ENCODE measurements around the gene ASIC2. TPM values are rescaled to one million over a fixed set of nuclear protein-coding genes. Genes with fewer than 3 reads are reported as not detected.

ASIC2 gene
- total and polyA plus RNA-seq, 2 donors from 2014 or later, result 0.60 to 2.9 TPM

GRCh38 chr17:33038740-33039139 lies 254.4 kb downstream of the ASIC2 start:
- intact Hi-C loops (cut with DNase I), result no loop called here
- Histone ChIP-seq H3K4me3 (ENCODE audit: low read length in 3 of 3) (no peak overlapping the region), H3K27ac (ENCODE audit: low read depth in 2 of 2, low read length in 2 of 2) (no peak overlapping the region), H3K4me1 (ENCODE audit: control insufficient read depth in 2 of 3, insufficient read depth in 2 of 3, low read depth in 1 of 3, low read length in 3 of 3) (peaks cover 0 to 3% (median 0%) of the 10 kb centered on the region in 3 donors), H3K9ac (ENCODE audit: low read length in 3 of 3) (no peak overlapping the region), H3K27me3 (ENCODE audit: control insufficient read depth, insufficient read depth, low read length) (no peaks in the 10 kb centered on the region), H3K9me3 (ENCODE audit: control insufficient read depth in 2 of 3, insufficient read depth in 1 of 3, low read length in 3 of 3) (no peaks in the 10 kb centered on the region), H3K36me3 (ENCODE audit: control insufficient read depth in 2 of 3, insufficient read depth in 3 of 3, low read length in 3 of 3) (no peaks in the 10 kb centered on the region)
- no peak for FAIRE-seq
- peak; percentile 52 for TF ChIP-seq CTCF (IDR thresholded peaks at IDR 0.05; ENCODE audit: borderline replicate concordance, extremely low read depth, insufficient read depth)
- DNase-seq, result peak in 4 of 5 donors; percentile 63 to 76 (median 73)

DNA sequence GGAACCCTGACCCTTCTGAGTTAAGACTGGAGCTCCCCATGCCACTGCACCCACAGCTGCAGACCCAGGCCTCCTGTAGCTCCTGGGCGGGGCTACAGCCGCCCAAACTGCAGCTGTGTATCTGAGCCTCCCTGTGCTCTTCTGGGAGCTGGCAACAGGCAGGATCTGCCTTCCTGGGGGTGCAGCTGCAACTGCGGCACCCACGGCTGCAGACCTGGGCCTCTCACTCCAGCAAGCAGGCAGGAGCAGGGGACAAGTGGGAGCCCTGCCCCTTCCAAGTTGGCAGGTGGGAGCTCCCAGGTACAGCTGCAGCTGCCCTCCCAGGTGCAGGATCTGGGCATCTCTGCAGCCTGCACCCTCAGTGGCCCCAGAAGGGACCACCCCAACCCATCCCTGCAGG lies 259.9 kb downstream of the ASIC2 start:
- no peak overlapping the region for H3K27ac ChIP-seq (ENCODE audit: low read depth in 2 of 2, low read length in 2 of 2)
- H3K36me3 ChIP-seq (ENCODE audit: control insufficient read depth in 2 of 3, insufficient read depth in 3 of 3, low read length in 3 of 3), result no peaks in the 10 kb centered on the region
- FAIRE-seq (no peak), DNase-seq (no peak)
- H3K4me3 ChIP-seq (ENCODE audit: low read length in 3 of 3), result no peak overlapping the region
- intact Hi-C loops (cut with DNase I), result no loop called here
- H3K9ac ChIP-seq (ENCODE audit: low read length in 3 of 3), result no peak overlapping the region
- H3K9me3 ChIP-seq (ENCODE audit: control insufficient read depth in 2 of 3, insufficient read depth in 1 of 3, low read length in 3 of 3), result no peaks in the 10 kb centered on the region
- no peak for TF ChIP-seq CTCF (IDR thresholded peaks at IDR 0.05; ENCODE audit: borderline replicate concordance, extremely low read depth, insufficient read depth)
- H3K27me3 ChIP-seq (ENCODE audit: control insufficient read depth, insufficient read depth, low read length), result no peaks in the 10 kb centered on the region
- no peaks in the 10 kb centered on the region for H3K4me1 ChIP-seq (ENCODE audit: control insufficient read depth in 2 of 3, insufficient read depth in 2 of 3, low read depth in 1 of 3, low read length in 3 of 3)

DNA sequence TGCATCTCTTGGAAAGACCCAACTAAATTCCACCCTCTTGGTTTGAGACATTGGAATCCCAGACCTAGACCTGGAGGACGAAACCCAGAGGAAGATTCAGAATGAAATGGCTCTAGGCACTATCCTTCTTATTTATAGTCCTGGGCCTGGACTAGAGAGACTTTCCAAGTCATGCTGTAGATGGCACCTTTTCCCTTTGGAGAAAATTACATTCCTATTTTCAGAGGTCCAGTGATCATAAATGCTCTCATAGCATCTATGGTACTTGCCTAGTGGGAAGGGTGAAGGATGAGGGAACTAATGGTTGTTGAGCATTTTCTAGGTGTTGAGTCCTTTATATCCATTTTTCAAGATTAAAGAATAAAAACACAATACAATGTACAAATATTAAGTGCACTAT lies 264.3 kb downstream of the ASIC2 start:
- no peak for TF ChIP-seq CTCF (IDR thresholded peaks at IDR 0.05; ENCODE audit: borderline replicate concordance, extremely low read depth, insufficient read depth)
- H3K4me3 ChIP-seq (ENCODE audit: low read length in 3 of 3), result no peak overlapping the region
- no peaks in the 10 kb centered on the region for H3K9me3 ChIP-seq (ENCODE audit: control insufficient read depth in 2 of 3, insufficient read depth in 1 of 3, low read length in 3 of 3)
- DNase-seq (no peak), FAIRE-seq (no peak)
- intact Hi-C loops (cut with DNase I), result no loop called here
- no peaks in the 10 kb centered on the region for H3K27me3 ChIP-seq (ENCODE audit: control insufficient read depth, insufficient read depth, low read length)
- no peaks in the 10 kb centered on the region for H3K36me3 ChIP-seq (ENCODE audit: control insufficient read depth in 2 of 3, insufficient read depth in 3 of 3, low read length in 3 of 3)
- no peak overlapping the region for H3K27ac ChIP-seq (ENCODE audit: low read depth in 2 of 2, low read length in 2 of 2)
- H3K4me1 ChIP-seq (ENCODE audit: control insufficient read depth in 2 of 3, insufficient read depth in 2 of 3, low read depth in 1 of 3, low read length in 3 of 3), result no peaks in the 10 kb centered on the region
- no peak overlapping the region for H3K9ac ChIP-seq (ENCODE audit: low read length in 3 of 3)

GRCh38 chr17:33028061-33028460 lies 265.0 kb downstream of the ASIC2 start:
- Histone ChIP-seq H3K4me1 (ENCODE audit: control insufficient read depth in 2 of 3, insufficient read depth in 2 of 3, low read depth in 1 of 3, low read length in 3 of 3) (no peaks in the 10 kb centered on the region), H3K9me3 (ENCODE audit: control insufficient read depth in 2 of 3, insufficient read depth in 1 of 3, low read length in 3 of 3) (no peaks in the 10 kb centered on the region), H3K9ac (ENCODE audit: low read length in 3 of 3) (no peak overlapping the region), H3K36me3 (ENCODE audit: control insufficient read depth in 2 of 3, insufficient read depth in 3 of 3, low read length in 3 of 3) (no peaks in the 10 kb centered on the region), H3K27me3 (ENCODE audit: control insufficient read depth, insufficient read depth, low read length) (no peaks in the 10 kb centered on the region), H3K27ac (ENCODE audit: low read depth in 2 of 2, low read length in 2 of 2) (no peak overlapping the region), H3K4me3 (ENCODE audit: low read length in 3 of 3) (no peak overlapping the region)
- no peak for FAIRE-seq
- no peak for DNase-seq
- no peak for TF ChIP-seq CTCF (IDR thresholded peaks at IDR 0.05; ENCODE audit: borderline replicate concordance, extremely low read depth, insufficient read depth)
- intact Hi-C loops (cut with DNase I), result no loop called here

Data from kidney (tissue), 14 donors.